Hepatocyte (in vitro differentiated cells): ENCODE measurements around the gene ZNF503.

Source experiments
- CTCF ChIP-seq: fragments of 200-600 bp; sonication (generic); IDR thresholded peaks from 2 replicates; pipeline ENCODE4 v1.5.1; 2016; ENCODE audit warnings: antibody characterized with exemption, mild to moderate bottlenecking; ENCODE audit not compliant: poor library complexity
- EZH2 ChIP-seq: fragments of 200-600 bp; sonication (generic); IDR thresholded peaks from 2 replicates; pipeline ENCODE4 v1.6.1; 2016; ENCODE audit warnings: antibody characterized with exemption, mild to moderate bottlenecking, borderline replicate concordance
- EZH2phosphoT487 ChIP-seq: fragments of 200-600 bp; sonication (generic); IDR thresholded peaks from one replicate; pipeline ENCODE4 v1.6.1; 2018; ENCODE audit warnings: antibody characterized with exemption, mild to moderate bottlenecking, low read depth, moderate library complexity; ENCODE audit not compliant: unreplicated experiment, severe bottlenecking

- no peak for TF ChIP-seq CTCF
- no peak for TF ChIP-seq EZH2
- no peak for TF ChIP-seq EZH2phosphoT487
Observed at GRCh38 chr10:75439811-75440210, 38.2 kb upstream of the ZNF503 start.
